Measurements from ENCODE around the gene RAB1B. TPM values are rescaled to one million over a fixed set of nuclear protein-coding genes. Genes with fewer than 3 reads are reported as not detected.

Gene RAB1B
- total RNA-seq, 2 experiments from 2014 or later: 136 to 145 TPM

GRCh38 chr11:66230156-66230555 lies 38.3 kb upstream of the RAB1B start:
- no peaks in the 10 kb centered on the region for H3K27me3 Mint-ChIP-seq
- H3K4me1 Mint-ChIP-seq: peaks cover 3% of the 10 kb centered on the region
- H3K36me3 Mint-ChIP-seq: peaks cover 2% of the 10 kb centered on the region
- H3K9me3 Mint-ChIP-seq: no peaks in the 10 kb centered on the region
- no peak overlapping the region for H3K27ac Mint-ChIP-seq
- POLR2A ChIA-PET: no interaction called here
- ATAC-seq (ENCODE audit: low read depth): no peak
- DNase-seq: no peak
- H3K4me3 Mint-ChIP-seq: no peak overlapping the region

- H3K36me3 Mint-ChIP-seq: peaks cover 4% of the 10 kb centered on the region
- no peaks in the 10 kb centered on the region for H3K9me3 Mint-ChIP-seq
- no peak for ATAC-seq (ENCODE audit: low read depth)
- POLR2A ChIA-PET: no interaction called here
- no peak for DNase-seq
- peaks cover 3% of the 10 kb centered on the region for H3K4me1 Mint-ChIP-seq
- no peaks in the 10 kb centered on the region for H3K27me3 Mint-ChIP-seq
- H3K27ac Mint-ChIP-seq: no peak overlapping the region
- H3K4me3 Mint-ChIP-seq: no peak overlapping the region
These were observed 37.5 kb upstream of the RAB1B start for GRCh38 chr11:66230978-66231377.

GRCh38 chr11:66231561-66231960 lies 36.9 kb upstream of the RAB1B start:
- ATAC-seq (ENCODE audit: low read depth) (no peak), DNase-seq (no peak)
- no peaks in the 10 kb centered on the region for H3K9me3 Mint-ChIP-seq
- no peaks in the 10 kb centered on the region for H3K4me1 Mint-ChIP-seq
- no peak overlapping the region for H3K4me3 Mint-ChIP-seq
- peaks cover 4% of the 10 kb centered on the region for H3K36me3 Mint-ChIP-seq
- no peak overlapping the region for H3K27ac Mint-ChIP-seq
- POLR2A ChIA-PET: no interaction called here
- H3K27me3 Mint-ChIP-seq: no peaks in the 10 kb centered on the region

GRCh38 chr11:66232769-66233168 lies 35.7 kb upstream of the RAB1B start:
- no peak for DNase-seq
- H3K9me3 Mint-ChIP-seq: no peaks in the 10 kb centered on the region
- H3K4me1 Mint-ChIP-seq: no peaks in the 10 kb centered on the region
- no peak overlapping the region for H3K4me3 Mint-ChIP-seq
- no peak for ATAC-seq (ENCODE audit: low read depth)
- peaks cover 4% of the 10 kb centered on the region for H3K36me3 Mint-ChIP-seq
- no peak overlapping the region for H3K27ac Mint-ChIP-seq
- no peaks in the 10 kb centered on the region for H3K27me3 Mint-ChIP-seq
- POLR2A ChIA-PET: no interaction called here

GRCh38 chr11:66233301-66233700 lies 35.1 kb upstream of the RAB1B start:
- no peaks in the 10 kb centered on the region for H3K27me3 Mint-ChIP-seq
- ATAC-seq (ENCODE audit: low read depth) (no peak), DNase-seq (no peak)
- POLR2A ChIA-PET: no interaction called here
- H3K9me3 Mint-ChIP-seq: no peaks in the 10 kb centered on the region
- peaks cover 6% of the 10 kb centered on the region for H3K36me3 Mint-ChIP-seq
- no peak overlapping the region for H3K27ac Mint-ChIP-seq
- H3K4me1 Mint-ChIP-seq: no peaks in the 10 kb centered on the region
- no peak overlapping the region for H3K4me3 Mint-ChIP-seq

- DNase-seq (no peak), ATAC-seq (ENCODE audit: low read depth) (no peak)
- Mint-ChIP-seq H3K27ac (peak overlapping the region; percentile 12), H3K4me3 (no peak overlapping the region), H3K4me1 (no peaks in the 10 kb centered on the region), H3K27me3 (no peaks in the 10 kb centered on the region), H3K36me3 (peaks cover 4% of the 10 kb centered on the region), H3K9me3 (no peaks in the 10 kb centered on the region)
- POLR2A ChIA-PET: no interaction called here
These were observed 33.3 kb upstream of the RAB1B start for GRCh38 chr11:66235141-66235540.

- POLR2A ChIA-PET: no interaction called here
- H3K4me3 Mint-ChIP-seq: no peak overlapping the region
- ATAC-seq (ENCODE audit: low read depth) (no peak), DNase-seq (no peak)
- no peaks in the 10 kb centered on the region for H3K4me1 Mint-ChIP-seq
- H3K27ac Mint-ChIP-seq: no peak overlapping the region
- no peaks in the 10 kb centered on the region for H3K27me3 Mint-ChIP-seq
- H3K9me3 Mint-ChIP-seq: no peaks in the 10 kb centered on the region
- peaks cover 7% of the 10 kb centered on the region for H3K36me3 Mint-ChIP-seq
These were observed 30.6 kb upstream of the RAB1B start for GRCh38 chr11:66237867-66238266.

- ATAC-seq (ENCODE audit: low read depth) (no peak), DNase-seq (no peak)
- peaks cover 6% of the 10 kb centered on the region for H3K4me1 Mint-ChIP-seq
- H3K27ac Mint-ChIP-seq: peak overlapping the region; percentile 16
- H3K9me3 Mint-ChIP-seq: no peaks in the 10 kb centered on the region
- no peaks in the 10 kb centered on the region for H3K27me3 Mint-ChIP-seq
- POLR2A ChIA-PET: interaction anchor here (1.6 kb wide), 1 partner anchor 17 kb away, joined by 6 read pairs; no protein-coding TSS in a partner anchor
- H3K36me3 Mint-ChIP-seq: peaks cover 10% of the 10 kb centered on the region
- H3K4me3 Mint-ChIP-seq: no peak overlapping the region
These were observed 29.5 kb upstream of the RAB1B start for GRCh38 chr11:66238786-66239413.

- Mint-ChIP-seq H3K4me3 (no peak overlapping the region), H3K27me3 (no peaks in the 10 kb centered on the region), H3K27ac (no peak overlapping the region), H3K9me3 (no peaks in the 10 kb centered on the region), H3K4me1 (peaks cover 8% of the 10 kb centered on the region), H3K36me3 (peaks cover 12% of the 10 kb centered on the region)
- ATAC-seq (ENCODE audit: low read depth) (no peak), DNase-seq (no peak)
- POLR2A ChIA-PET: interaction anchor here (1.6 kb wide), 1 partner anchor 16 kb away, joined by 6 read pairs; no protein-coding TSS in a partner anchor
These were observed 28.9 kb upstream of the RAB1B start for GRCh38 chr11:66239511-66239910.

GRCh38 chr11:66239998-66240780 lies 28.2 kb upstream of the RAB1B start:
- H3K4me1 Mint-ChIP-seq: peaks cover 8% of the 10 kb centered on the region
- POLR2A ChIA-PET: no interaction called here
- H3K36me3 Mint-ChIP-seq: peaks cover 12% of the 10 kb centered on the region
- no peak overlapping the region for H3K4me3 Mint-ChIP-seq
- no peaks in the 10 kb centered on the region for H3K9me3 Mint-ChIP-seq
- ATAC-seq (ENCODE audit: low read depth): no peak
- H3K27ac Mint-ChIP-seq: no peak overlapping the region
- H3K27me3 Mint-ChIP-seq: no peaks in the 10 kb centered on the region
- DNase-seq: no peak

- H3K36me3 Mint-ChIP-seq: peaks cover 9% of the 10 kb centered on the region
- ATAC-seq (ENCODE audit: low read depth): no peak
These were observed 27.7 kb upstream of the RAB1B start for GRCh38 chr11:66240781-66241136.

GRCh38 chr11:66242095-66242765 lies 26.2 kb upstream of the RAB1B start:
- H3K27ac Mint-ChIP-seq: no peak overlapping the region

More at GRCh38 chr11:66240781-66241136, 27.7 kb upstream of the RAB1B start:
- Mint-ChIP-seq H3K4me3 (no peak overlapping the region), H3K9me3 (no peaks in the 10 kb centered on the region), H3K27ac (peak overlapping the region; percentile 44), H3K27me3 (no peaks in the 10 kb centered on the region), H3K4me1 (peaks cover 8% of the 10 kb centered on the region)
- POLR2A ChIA-PET: no interaction called here
- no peak for DNase-seq

GRCh38 chr11:66243782-66244535 lies 24.5 kb upstream of the RAB1B start:
- POLR2A ChIA-PET: no interaction called here
- no peaks in the 10 kb centered on the region for H3K9me3 Mint-ChIP-seq
- H3K27ac Mint-ChIP-seq: peak overlapping the region; percentile 73
- peaks cover 7% of the 10 kb centered on the region for H3K36me3 Mint-ChIP-seq
- ATAC-seq (ENCODE audit: low read depth): peak; percentile 32
- H3K4me1 Mint-ChIP-seq: peaks cover 9% of the 10 kb centered on the region
- H3K27me3 Mint-ChIP-seq: no peaks in the 10 kb centered on the region
- no peak overlapping the region for H3K4me3 Mint-ChIP-seq
- no peak for DNase-seq

More at GRCh38 chr11:66242095-66242765, 26.2 kb upstream of the RAB1B start:
- POLR2A ChIA-PET: no interaction called here
- H3K27me3 Mint-ChIP-seq: no peaks in the 10 kb centered on the region
- H3K4me3 Mint-ChIP-seq: no peak overlapping the region
- no peaks in the 10 kb centered on the region for H3K9me3 Mint-ChIP-seq
- DNase-seq: no peak
- H3K36me3 Mint-ChIP-seq: peaks cover 9% of the 10 kb centered on the region
- no peak for ATAC-seq (ENCODE audit: low read depth)
- H3K4me1 Mint-ChIP-seq: peaks cover 8% of the 10 kb centered on the region
